Measurements from ENCODE around the gene FOCAD. TPM values are rescaled to one million over a fixed set of nuclear protein-coding genes. Genes with fewer than 3 reads are reported as not detected.

The FOCAD gene
- total and polyA plus RNA-seq, 4 donors: 6.8 to 62.1 (median 27.9) TPM

GRCh38 chr9:20988061-20988460, 304.0 kb downstream of the FOCAD start:
- Histone ChIP-seq H3K4me1 (ENCODE audit: control insufficient read depth in 5 of 5, insufficient read depth in 5 of 5, low read length in 5 of 5) (peaks cover 0 to 12% (median 0%) of the 10 kb centered on the region in 5 donors), H3K9ac (ENCODE audit: insufficient read depth in 1 of 2, low read length in 2 of 2) (no peak overlapping the region), H3K27me3 (ENCODE audit: control insufficient read depth in 3 of 3, insufficient read depth in 3 of 3, low read length in 2 of 3) (no peaks in the 10 kb centered on the region), H3K9me3 (ENCODE audit: control insufficient read depth in 4 of 4, insufficient read depth in 3 of 4, low read length in 3 of 4) (peaks cover 0 to 2% (median 0%) of the 10 kb centered on the region in 4 donors), H3K27ac (ENCODE audit: low read depth in 1 of 2, low read length in 1 of 2) (no peak overlapping the region), H3K36me3 (ENCODE audit: control insufficient read depth in 4 of 4, insufficient read depth in 4 of 4, low read length in 4 of 4) (peaks cover 7 to 15% (median 10%) of the 10 kb centered on the region in 4 donors), H3K4me3 (no peak overlapping the region)
- TF ChIP-seq CTCF (IDR thresholded peaks at IDR 0.05; ENCODE audit: control extremely low read depth, extremely low read depth): no peak
- ATAC-seq (ENCODE audit: insufficient read depth, low FRiP score): no peak
- DNase-seq: no peak
- 86 to 93% methylated on average over 3 of the region's 3 CpGs for WGBS, 2 donors

- no peak for TF ChIP-seq CTCF (IDR thresholded peaks at IDR 0.05; ENCODE audit: control extremely low read depth, extremely low read depth)
- ATAC-seq (ENCODE audit: insufficient read depth, low FRiP score) (no peak), DNase-seq (peak in 1 of 3 donors; percentile 19)
- Histone ChIP-seq H3K4me3 (no peak overlapping the region), H3K9me3 (ENCODE audit: control insufficient read depth in 4 of 4, insufficient read depth in 3 of 4, low read length in 3 of 4) (peaks cover 0 to 2% (median 0%) of the 10 kb centered on the region in 4 donors), H3K9ac (ENCODE audit: insufficient read depth in 1 of 2, low read length in 2 of 2) (no peak overlapping the region), H3K4me1 (ENCODE audit: control insufficient read depth in 5 of 5, insufficient read depth in 5 of 5, low read length in 5 of 5) (peaks cover 0 to 12% (median 0%) of the 10 kb centered on the region in 5 donors), H3K36me3 (ENCODE audit: control insufficient read depth in 4 of 4, insufficient read depth in 4 of 4, low read length in 4 of 4) (peaks cover 7 to 18% (median 12%) of the 10 kb centered on the region in 4 donors), H3K27me3 (ENCODE audit: control insufficient read depth in 3 of 3, insufficient read depth in 3 of 3, low read length in 2 of 3) (no peaks in the 10 kb centered on the region), H3K27ac (ENCODE audit: low read depth in 1 of 2, low read length in 1 of 2) (no peak overlapping the region)
- WGBS, 2 donors: 29 to 51% methylated on average over 3 of the region's 3 CpGs
Measured at GRCh38 chr9:20988671-20989315, 304.7 kb downstream of the FOCAD start.

GRCh38 chr9:20989923-20990341, 305.9 kb downstream of the FOCAD start:
- no peaks in the 10 kb centered on the region for H3K27me3 ChIP-seq (ENCODE audit: control insufficient read depth in 3 of 3, insufficient read depth in 3 of 3, low read length in 2 of 3)
- H3K27ac ChIP-seq (ENCODE audit: low read depth in 1 of 2, low read length in 1 of 2): peak overlapping the region in 1 of 2 donors; percentile 64
- H3K4me3 ChIP-seq: no peak overlapping the region
- peak; percentile 51 for ATAC-seq (ENCODE audit: insufficient read depth, low FRiP score)
- TF ChIP-seq CTCF (IDR thresholded peaks at IDR 0.05; ENCODE audit: control extremely low read depth, extremely low read depth): no peak
- peaks cover 0 to 12% (median 0%) of the 10 kb centered on the region in 5 donors for H3K4me1 ChIP-seq (ENCODE audit: control insufficient read depth in 5 of 5, insufficient read depth in 5 of 5, low read length in 5 of 5)
- H3K36me3 ChIP-seq (ENCODE audit: control insufficient read depth in 4 of 4, insufficient read depth in 4 of 4, low read length in 4 of 4): peaks cover 7 to 18% (median 12%) of the 10 kb centered on the region in 4 donors
- no peak overlapping the region for H3K9ac ChIP-seq (ENCODE audit: insufficient read depth in 1 of 2, low read length in 2 of 2)
- H3K9me3 ChIP-seq (ENCODE audit: control insufficient read depth in 4 of 4, insufficient read depth in 3 of 4, low read length in 3 of 4): peaks cover 0 to 2% (median 0%) of the 10 kb centered on the region in 4 donors
- DNase-seq: no peak
- WGBS, 2 donors: 31 to 65% methylated on average over 6 of the region's 6 CpGs
